GM18498 (cell line): ENCODE data around the gene PTPRM.
"Not testable (repeated sequence)": the region's sequence is repeated elsewhere in the genome, so short reads cannot be mapped to it uniquely, and the experiment has no call there.

Experiments used
- ATAC-seq: cut with Tn5 transposase; IDR thresholded peaks from one replicate; pipeline ENCODE4 v1.9.1; 2021; ENCODE audit warnings: mild to moderate bottlenecking, moderate library complexity; ENCODE audit not compliant: unreplicated experiment

PTPRM gene

GRCh38 chr18:7721532-7721931, 154.4 kb downstream of the PTPRM start:
- ATAC-seq = no peak

- no peak for ATAC-seq
Measured at GRCh38 chr18:7722955-7723354, 155.8 kb downstream of the PTPRM start.

DNA sequence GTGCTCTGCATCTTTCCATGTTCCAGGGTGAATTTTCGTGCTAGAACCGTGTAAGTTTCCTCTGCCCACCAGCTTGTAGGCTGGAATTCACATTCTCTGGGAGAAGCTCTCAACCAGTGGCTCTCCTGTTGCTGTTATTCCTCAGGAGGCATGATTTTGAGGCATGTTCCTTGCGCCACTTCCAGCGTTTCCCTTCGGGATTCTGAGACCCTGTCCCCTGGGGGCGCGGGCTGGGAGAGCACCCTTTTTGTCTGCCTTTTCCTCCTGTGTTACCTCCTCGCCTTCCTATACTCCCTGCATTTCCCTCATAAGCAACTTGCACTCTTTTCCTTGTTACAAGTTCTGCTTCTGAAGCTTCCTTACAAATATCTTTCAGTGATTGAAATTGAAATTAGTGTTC, 156.4 kb downstream of the PTPRM start:
- no peak for ATAC-seq

GRCh38 chr18:7725473-7725872, 158.4 kb downstream of the PTPRM start:
- ATAC-seq = no peak

DNA sequence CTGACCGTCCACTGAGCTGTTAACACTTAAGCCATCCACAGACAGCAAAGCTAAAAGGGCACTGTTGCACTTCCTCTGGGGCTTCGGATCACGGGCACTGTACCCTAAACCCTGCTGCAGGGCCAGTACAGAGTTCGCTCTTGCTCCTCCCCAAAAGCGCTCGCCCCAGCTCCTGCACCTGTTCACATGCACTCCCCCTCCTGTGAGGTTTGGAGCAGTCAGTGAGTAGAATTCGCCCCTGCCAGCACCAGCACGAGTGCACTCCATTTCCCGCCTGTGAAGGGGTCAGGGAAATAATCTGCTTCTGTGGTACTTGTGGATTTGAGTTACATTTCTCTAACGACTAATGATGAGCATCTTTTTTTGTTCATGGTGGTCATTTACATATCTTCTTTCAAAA, 158.8 kb downstream of the PTPRM start:
- no peak for ATAC-seq

- ATAC-seq = no peak
Measured at GRCh38 chr18:7726522-7726921, 159.4 kb downstream of the PTPRM start.

DNA sequence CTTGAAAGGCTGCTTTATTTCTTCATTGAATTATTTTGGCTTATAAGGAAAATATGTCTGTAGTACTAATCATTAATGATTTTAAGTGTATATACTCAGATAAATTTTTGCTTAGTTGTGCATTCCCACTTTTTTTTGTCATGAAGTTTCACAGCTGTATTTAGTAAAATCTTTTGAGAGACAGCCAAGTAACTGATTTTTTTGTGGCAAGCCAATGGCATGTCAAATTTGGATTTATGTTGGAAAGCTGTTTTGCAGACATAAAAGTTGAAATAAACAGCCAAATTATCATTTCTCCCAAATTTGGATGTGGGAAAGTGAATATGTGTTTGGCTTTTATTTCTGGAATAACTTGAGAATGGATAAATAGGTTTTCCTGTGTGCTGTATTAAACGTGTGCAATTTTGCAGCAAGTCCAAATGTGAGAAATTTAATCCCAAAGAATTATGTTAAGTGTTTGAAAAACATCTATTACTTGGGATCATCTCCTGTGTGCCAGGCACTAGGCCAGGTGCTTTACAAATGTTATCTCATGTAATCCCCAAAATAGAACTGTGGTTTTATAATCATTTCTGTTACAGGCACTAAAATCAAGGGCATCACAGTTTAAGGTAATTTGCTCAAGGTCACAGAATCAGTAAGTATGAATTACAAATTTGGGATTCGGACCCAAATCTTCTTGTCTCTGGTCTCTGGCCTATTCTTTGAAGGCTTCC, 160.4 kb downstream of the PTPRM start:
- no peak for ATAC-seq

- no peak for ATAC-seq
Measured at GRCh38 chr18:7728297-7728696, 161.2 kb downstream of the PTPRM start.

DNA sequence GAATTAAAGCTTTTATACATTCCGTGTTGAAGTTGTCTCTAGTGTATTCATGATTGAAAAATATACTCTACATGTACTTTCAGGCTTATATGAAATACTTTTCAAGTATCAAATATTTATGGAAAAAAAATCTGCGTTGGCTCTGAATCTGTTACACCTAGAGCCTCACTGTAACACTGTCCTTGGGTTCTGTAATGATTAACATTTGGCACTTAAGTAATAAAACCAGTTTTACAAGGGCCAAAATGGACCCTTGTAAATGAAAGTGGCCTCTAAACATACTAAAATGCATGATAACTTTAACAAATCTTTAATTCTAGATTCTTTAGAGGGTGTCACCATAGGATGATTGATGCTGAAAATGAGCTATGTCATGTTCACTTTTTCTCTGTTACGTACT, 162.8 kb downstream of the PTPRM start:
- ATAC-seq = no peak

GRCh38 chr18:7730682-7731081, 163.6 kb downstream of the PTPRM start:
- no peak for ATAC-seq

GRCh38 chr18:7733642-7734041, 166.5 kb downstream of the PTPRM start:
- no peak for ATAC-seq

DNA sequence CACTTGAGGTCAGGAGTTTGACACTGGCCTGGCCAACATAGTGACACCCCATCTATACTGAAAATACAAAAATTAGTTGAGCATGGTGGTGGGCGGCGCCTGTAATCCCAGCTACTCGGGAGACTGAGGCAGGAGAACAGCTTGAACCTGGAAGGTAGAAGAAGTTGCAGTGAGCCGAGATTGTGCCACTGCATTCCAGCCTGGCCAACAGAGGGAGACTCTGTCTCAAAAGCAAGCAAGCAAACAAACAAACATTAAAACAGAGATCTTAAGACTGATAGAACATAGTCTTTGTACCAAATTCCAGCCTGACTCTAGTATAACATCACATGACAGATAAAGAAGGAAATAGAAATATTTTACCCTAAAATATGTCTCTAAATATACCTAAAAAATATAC, 168.1 kb downstream of the PTPRM start:
- ATAC-seq = no peak

- no peak for ATAC-seq
Measured at GRCh38 chr18:7735626-7736175, 168.6 kb downstream of the PTPRM start.

DNA sequence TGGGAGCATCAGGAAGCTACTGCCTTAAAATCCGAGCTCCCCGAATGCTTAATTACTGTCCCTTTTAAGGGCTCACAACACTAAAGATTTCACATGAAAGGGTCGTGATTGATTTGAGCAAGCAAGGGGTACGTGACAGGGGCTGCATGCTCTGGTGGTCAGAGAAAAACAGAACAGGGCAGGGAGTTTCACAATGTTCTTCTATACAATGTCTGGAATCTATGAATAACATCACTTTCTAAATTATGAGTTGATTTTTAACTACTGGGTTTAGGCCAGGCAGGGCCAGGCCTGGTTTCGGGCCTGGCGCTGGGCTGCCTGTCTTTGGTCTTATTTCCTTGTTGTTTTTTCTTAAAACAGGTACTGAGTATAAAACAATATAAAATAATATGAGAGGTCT, 169.4 kb downstream of the PTPRM start:
- ATAC-seq = not testable (repeated sequence)

DNA sequence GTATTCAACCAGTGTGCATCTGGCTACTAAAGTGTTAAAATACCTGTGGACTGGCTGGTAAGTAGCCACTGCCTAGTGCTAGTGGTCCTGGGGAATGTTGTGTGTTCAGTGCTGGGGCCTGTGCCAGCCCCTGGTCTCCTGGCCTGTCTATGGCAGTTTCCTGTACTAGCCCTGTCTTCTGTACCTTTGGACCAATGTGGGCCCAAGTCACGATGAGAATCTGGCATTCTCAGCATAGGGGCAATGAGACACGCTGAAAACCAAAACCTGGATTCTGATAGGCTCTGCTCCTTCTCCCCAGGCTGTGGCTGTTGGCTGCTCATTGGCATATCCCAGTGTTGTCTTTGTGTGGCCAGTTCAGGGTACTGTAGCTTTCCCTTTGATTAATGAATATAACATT, 170.4 kb downstream of the PTPRM start:
- no peak for ATAC-seq

DNA sequence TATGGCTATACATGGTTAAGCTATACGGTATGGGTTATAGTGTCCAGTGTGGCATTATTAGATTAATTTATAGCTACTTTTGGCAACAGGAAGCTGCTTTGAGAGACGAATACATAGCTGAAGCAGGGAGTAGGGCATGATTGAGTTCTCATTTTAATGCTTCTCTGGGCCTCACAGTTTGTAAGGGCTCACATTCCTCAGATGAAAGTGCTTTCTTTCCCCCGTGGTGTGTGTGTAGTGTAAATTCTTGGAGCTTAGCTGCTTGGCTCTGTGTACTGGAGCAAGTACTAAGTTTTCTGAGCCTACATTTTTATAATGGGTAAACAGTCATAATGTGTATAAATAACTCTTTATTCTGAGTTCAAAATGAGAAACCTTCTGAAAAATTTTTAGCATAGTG, 173.7 kb downstream of the PTPRM start:
- no peak for ATAC-seq

GRCh38 chr18:7741640-7742039, 174.5 kb downstream of the PTPRM start:
- no peak for ATAC-seq

DNA sequence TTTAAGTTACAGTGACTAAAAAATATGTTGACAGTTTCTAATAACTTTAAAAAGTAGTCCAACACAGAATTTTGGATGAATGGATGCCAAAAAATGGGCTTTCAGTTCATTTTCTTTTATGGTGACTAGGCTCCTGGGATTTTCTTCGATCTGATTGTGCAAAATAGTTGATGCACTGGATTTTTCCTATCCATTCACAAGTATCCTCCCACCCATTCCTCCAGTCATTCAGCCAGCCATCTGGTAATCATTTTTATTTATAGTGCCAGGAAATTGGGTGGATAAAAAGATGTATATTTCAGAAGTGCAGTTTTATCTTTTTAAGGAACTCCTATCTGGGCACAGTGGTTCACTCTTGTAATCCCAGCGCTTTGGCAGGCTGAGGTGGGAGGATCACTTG, 175.1 kb downstream of the PTPRM start:
- ATAC-seq = no peak

GRCh38 chr18:7743256-7743655, 176.1 kb downstream of the PTPRM start:
- no peak for ATAC-seq

DNA sequence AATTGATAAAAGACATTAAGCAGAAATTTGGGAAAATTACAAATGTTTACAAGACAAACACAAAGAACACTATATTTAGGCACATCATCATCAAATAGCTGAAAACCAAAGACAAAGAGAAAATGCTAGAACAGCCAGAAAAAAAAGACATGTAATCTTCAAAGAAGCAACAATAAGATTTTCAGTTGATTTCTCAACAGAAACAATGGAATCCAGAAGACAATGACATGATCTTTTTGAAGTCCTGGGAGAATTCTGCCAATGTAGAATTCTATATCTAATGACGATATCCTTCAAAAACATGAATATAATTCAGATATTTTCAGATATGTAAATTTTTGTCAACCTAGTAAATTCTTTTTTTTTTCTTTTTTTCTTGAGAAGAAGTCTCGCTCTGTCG, 179.0 kb downstream of the PTPRM start:
- no peak for ATAC-seq

- ATAC-seq = no peak
Measured at GRCh38 chr18:7748251-7749007, 181.3 kb downstream of the PTPRM start.

- no peak for ATAC-seq
Measured at GRCh38 chr18:7749008-7749405, 181.9 kb downstream of the PTPRM start.
